Stimulated activated CD4-positive, alpha-beta T cell treated with anti-CD3 and anti-CD28 coated beads, Interleukin-1b, Interleukin-23, amount 100 ng/mL, for 24 hours (primary cell): ENCODE results near the gene BCAT1.
A peak's percentile ranks its signal among the peaks of the same experiment; 100 is the strongest.
"Not testable (repeated sequence)": the region's sequence is repeated elsewhere in the genome, so short reads cannot be mapped to it uniquely, and the experiment has no call there.

Experiments
- DNase-seq, 4 experiments: peaks; one replicate each; pipeline ENCODE4 v3.0.0-alpha.2; 2020; ENCODE audit warnings: low read depth in 4 of 4, low spot score in 1 of 4

The BCAT1 gene

DNA sequence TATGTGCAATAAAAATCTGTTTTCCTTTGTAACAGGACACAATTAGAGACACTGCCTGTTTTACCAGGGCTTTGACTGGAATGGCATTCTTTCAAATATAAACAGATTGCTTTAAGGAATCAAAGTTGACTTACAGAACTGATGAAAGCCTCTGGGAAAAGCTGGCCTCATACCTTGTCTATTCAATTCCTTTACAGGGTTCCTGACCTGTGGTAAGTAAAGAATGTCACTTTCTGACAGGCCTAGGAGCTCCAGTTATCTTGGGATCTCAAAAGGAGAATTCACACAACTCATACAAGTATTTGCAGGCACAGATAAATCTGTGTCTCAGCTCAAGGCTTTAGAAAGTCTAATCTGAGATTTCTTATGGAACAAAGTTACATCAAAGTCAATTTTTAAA, 88.4 kb downstream of the BCAT1 start:
- no peak for DNase-seq

DNA sequence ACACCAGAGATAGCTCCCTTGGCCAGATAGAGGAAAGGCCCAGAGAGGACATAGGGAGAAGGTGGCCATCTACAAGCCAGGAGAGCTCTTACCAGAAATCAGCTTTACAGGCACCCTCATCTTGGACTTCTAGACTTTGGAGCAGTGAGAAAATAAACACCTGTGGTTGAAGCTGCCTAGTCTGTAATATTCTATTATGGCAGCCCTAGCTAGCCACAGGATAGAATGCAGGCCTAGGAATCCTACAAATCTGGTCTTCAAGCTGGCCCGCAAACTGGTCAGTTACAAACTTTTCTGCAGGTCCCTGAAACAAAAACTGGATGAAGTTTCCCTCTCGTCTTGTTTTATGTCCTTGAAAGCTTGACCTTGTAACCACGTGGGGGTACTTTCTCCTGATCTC, 92.4 kb downstream of the BCAT1 start:
- no peak for DNase-seq

DNA sequence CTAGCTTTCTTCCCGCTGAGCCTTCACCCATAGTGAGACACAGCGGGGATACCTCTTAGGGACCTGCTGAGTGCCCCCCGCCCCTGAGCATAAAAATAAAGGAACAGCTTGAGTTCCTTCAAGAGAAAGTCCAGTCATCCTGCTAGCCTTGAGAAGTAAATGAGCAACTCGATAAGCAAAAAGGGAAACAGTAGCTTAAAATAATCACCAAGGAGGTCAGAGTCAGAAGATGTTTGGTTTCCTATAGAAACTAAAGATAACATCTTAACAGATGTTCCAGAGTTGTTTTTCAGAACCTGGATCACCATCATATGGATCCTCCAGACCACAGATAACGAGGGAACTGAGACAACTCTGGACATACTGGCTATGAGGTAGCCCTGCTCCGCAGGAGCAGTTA, 94.0 kb downstream of the BCAT1 start:
- DNase-seq = no peak

DNA sequence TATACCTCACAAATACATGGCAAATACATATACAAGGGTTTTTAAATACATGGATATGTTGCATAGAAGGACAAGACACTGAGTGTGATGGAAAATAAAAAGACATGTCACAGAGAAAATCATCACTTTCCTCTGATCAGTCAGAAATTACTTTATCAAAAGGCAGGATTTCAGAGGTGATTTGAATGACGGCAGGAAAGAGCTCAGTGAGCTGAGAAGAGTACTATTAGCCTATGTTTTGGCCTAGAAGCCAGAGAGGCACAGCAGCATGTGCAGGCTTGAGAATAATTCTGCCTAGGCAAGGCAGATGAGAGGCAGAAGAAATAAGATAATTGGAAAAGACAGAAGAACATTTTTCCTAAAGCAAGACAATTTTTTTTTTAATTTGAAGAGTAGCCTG, 94.9 kb downstream of the BCAT1 start:
- DNase-seq = no peak

DNA sequence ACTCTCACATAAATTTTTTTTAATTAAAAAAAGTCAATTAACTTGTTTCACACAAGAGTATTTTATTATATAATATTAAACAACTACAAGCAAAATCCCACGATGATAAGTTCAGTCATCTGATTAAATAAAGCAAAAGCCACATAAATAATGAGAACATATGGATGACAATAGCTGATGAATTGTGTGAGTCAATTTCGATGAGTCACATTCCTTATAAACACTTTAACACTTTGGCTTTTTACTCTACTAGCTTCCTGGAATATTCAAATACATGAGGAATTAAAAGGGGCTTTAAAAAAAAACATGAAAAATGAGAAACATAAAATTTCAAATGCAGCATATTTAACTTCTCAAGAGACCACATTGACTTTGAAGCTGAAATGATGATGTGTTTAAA, 95.3 kb downstream of the BCAT1 start:
- no peak for DNase-seq

DNA sequence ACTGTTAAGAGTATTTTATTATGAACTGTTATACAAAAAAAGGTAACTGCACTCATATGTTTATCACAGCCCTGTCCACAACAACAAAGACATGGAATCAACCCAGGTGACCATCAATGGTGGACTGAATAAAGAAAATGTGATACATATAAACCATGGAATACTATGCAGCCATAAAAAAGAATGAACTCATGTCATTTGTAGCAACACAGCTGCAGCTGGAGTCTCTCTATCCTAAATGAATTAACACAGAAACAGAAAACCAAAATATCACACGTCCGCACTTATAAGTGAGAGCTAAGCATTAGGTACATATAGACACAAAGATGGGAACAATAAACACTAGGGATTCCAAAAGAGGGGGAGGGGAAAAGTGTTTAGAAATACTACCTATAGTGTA, 95.8 kb downstream of the BCAT1 start:
- no peak for DNase-seq

DNA sequence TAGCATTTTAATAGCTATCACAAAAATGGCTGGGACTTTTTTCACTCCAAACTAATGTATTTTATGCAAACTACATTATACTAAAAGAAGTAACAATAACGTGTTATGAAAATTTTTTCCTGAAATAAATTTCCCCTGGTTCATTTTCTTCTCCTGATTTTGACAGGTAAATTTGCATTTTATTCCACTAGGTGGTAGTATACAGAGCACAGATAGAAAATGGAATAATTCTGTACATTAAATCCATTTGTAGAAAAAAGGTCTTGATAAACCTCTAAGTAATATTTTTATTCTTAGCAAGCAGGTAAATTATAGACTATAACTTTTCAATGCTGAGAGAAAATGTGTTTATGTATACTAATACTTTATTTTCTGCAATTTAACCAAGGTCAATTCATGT, 96.5 kb downstream of the BCAT1 start:
- no peak for DNase-seq

DNA sequence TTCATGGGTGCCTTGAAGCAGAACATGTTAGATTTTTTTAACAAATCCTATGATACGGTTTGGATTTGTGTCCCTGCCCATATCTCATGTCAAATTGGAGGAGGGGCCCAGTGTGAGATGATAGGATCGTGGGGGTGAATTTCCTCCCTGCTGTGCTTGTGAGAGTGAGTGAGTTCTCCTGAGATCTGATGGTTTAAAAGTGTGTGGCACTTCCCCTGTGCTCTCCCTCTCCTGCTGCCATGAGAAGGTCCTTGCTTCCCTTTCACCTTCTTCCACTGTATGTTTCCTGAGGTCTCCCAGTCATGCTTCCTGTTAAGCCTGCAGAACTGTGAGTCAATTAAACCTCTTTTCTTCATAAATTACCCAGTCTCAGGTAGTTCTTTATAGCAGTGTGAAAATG, 97.0 kb downstream of the BCAT1 start:
- not testable (repeated sequence) for DNase-seq

DNA sequence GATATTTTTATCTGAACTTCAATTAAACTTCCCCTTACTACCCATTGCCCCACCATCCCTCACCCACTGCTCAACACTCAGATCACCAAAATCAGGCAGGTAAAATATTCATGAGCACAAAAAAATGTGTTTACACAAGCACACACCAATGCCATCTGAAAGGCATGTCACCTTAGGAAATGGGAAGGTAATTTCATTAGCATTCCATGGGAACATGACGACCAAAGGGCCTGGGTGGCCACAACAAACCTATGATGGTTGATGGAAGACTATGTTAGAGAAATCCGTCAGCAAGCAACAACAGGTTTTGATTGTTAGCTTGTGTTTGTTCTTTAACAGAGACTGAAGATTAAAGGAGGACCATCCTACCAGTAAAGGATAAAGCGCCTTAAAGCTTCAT, 97.6 kb downstream of the BCAT1 start:
- DNase-seq = no peak

DNA sequence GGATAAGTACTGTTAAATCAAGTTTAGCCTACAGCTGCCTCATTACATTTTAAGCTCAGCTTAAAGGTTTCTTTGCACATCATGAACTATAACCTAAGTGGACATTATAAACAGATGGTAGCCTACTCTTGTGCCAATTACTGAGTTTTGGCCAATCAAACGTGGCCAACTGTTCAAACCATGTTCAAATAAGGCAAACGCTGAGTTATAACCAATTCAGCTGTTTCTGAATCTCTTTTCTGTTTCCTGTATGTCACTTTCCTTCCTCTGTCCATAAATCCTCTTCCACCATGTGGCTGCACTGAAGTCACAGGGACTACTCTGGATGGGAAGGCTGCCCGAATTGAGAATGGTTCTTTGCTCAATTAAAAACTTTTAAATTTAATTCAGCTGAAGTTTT, 98.4 kb downstream of the BCAT1 start:
- no peak for DNase-seq

DNA sequence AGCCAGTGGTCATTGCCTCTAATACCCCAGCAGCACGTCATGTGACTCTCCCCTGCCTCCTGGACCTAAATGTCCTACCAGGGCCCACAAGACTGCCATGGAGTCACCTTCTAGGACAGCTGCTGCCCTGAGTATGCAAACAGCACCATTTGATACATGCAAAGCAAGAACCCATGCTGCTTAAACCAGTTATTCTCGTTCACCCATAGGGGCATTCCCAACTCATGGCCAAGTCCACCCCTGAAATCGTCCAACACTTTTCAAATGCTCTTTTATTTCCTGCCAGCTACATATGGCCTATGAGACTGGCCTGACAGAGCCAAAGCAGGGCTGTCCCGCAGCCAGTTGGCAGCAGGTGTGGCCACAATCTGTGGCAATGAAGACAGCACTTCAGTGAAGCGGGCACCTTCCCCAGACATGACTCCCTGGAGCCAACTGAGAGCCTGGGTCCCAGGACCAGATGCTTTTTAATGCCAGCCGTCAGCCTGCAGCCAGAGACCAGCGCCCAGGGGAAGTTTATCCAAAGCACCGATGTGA, 99.9 kb downstream of the BCAT1 start:
- no peak for DNase-seq

DNA sequence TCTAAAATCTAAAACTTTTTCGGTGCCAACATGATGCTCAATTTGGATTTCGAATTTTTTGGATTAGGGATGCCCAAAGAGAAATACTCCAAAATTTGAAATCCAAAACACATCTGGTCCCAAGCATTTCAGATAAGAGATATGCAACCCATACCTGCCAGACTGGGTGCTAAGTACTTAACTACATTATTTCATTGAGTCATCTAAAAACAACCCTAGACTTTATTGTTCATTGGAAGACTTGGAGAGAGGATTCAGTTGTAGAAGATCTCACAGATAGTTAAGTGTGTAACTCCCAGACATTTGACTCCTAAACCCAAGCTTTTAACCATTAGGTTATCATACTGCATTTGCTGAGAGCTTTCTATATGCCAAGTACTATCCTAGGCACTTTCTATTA, 102.2 kb downstream of the BCAT1 start:
- no peak for DNase-seq

DNA sequence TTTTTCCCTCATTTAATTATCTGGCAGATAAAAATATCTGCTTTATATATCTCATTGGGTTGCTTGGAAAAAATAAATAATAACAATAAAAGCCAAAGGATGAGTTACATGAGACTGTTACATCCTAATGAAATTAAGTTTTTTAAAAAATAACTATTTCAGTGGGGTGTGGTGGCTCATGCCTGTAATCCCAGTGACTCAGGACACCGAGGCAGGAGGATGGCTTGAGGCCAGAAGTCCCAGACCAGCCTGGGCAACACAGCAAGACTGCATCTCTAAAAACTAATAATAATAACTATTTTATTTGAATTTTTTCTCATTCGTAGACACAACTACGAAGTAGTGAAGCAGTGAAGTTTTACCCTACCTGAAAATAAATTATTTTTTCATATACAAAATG, 103.3 kb downstream of the BCAT1 start:
- DNase-seq = no peak

DNA sequence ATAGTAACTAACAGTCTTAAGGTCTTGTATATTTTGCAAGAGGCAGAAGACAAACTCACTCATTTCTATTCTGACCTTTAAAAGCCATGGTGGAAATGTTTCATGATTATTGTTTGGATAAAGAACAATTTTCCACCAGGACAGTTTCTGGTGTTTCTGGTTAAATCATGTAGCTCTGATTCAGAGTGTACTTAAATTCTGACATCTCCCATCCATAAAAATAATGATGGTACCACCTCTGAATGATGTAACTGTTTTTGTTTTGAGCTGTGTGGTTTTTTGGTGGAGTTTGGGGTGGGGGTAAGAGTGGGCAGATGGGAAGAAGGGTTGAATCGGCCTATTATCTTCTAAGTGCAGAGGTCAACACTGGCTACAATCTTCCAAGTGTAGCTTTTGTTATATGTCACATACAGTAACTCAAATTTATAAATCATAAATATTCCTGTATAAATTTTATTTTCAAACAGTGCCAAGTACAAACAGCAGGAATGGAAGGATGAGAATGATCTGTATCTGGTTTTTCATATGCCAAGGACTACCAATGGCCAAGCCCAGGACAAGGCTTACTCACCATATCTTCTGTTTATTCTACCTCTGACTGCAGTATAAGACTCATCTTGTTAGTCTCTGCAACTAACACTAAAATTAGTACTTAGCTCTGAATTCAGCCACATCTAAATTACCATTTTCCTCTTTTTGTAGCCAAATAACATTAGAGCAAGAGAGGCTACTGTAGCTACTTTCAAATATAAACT, 108.7 kb downstream of the BCAT1 start:
- no peak for DNase-seq

DNA sequence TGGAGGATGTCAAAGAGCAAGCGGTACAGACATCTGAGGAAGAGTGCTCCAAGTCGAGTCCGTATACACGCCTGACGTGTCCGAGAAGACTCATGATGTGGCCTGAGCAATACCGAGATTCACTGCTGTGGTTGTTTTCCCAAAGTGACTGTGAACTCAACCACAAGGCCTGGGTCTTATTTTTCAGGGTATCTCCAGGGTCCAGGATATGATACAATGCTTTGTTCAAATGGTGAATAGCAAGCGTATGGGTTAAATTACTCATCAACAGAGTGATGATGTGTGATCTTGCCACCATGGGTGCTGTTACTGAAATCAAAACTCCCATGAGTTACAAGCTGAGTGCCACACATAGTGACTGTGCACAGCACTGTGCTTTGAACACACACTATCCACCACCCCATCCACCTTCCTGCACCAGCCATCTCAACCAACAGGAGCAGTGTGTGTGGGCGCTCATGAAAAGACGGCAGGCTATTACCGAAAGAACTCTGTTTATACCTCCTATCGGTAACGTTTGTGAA, 109.6 kb downstream of the BCAT1 start:
- peak; percentile 33 to 65 (median 46) for DNase-seq

DNA sequence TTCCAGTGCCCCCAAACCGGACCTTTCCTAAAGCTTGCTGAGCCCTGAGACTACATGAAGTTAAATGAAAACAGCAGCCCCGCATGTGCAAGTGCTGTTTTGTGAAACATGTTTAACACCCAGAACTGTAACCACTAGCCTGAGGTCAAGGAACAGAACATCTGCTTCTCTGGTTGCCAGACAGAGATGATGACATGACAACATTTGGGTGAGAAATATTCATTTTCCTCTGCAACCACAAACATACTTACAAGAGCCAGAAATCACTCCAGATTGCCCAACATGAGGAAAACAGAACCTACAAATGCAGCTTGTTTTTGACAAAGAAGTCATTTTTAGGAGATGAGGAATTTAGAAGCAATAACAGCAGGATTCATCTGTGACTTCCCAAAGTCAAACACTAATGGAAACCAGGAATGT, 110.4 kb downstream of the BCAT1 start:
- no peak for DNase-seq

DNA sequence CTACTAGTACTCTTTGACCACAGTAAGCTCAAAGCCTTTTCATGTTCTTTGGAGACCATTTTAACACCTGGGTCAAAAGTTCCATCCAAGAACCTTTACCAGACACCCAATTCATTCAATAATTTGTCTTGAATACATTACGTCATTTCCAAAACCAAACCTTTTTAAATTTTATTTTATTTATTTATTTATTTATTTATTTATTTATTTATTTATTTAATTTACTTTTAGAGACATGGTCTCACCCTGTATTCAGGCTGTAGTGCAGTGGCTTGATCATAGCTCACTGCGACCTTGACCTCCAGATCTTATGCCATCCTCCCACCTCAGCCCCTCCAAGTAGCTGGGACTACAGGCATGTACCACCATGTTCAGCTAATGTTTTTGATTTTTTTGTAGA, 113.5 kb downstream of the BCAT1 start:
- DNase-seq = no peak

DNA sequence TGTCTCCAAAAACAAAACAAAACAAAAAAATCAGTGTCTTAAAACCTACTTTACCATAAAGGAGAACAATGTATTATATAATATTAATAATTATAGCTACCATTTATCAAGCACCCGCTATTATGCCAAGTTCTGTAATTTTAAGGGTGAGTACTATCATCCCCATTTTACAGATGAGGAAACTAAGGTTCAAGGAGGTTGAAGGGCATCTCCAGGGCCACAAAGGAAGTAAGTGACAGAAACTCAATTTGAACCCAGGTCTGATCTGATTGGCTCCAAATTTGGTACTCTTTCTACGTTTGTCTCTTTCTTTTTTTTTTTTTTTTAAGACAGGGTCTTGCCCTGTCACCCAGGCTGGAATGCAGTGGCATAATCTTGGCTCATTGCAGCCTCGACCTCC, 115.4 kb downstream of the BCAT1 start:
- no peak for DNase-seq

DNA sequence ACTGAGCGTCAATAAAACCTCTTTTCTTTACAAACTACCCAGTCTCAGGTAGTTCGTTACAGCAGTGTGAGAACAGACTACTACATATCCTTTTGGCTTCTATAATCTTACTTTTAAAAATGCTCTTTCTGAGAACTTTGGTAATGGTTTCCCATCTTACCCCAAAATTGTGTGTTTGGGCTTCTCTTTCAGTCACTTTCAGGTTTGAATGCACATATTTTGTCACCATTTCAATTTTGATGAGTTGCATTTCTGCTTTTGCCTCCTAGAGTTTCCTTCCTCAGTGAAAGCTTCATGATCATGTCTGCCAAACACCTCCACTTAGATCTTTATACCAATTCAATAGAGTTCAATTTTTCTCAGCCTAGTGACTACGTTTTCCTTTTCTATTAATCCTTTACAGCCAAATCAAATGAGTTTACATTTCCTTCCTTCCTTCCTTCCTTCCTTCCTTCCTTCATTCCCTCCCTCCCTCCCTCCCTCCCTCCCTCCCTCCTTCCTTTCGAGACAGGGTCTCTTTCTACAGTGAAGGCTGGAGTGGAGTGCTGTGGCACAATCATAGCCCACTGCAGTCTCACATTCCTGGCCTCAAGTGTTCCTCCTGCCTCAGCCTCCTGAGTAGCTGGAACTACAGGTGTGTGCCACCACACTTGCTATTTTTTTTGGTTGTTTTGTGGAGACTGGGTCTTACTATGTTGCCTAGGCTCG, 124.9 kb downstream of the BCAT1 start:
- no peak for DNase-seq

DNA sequence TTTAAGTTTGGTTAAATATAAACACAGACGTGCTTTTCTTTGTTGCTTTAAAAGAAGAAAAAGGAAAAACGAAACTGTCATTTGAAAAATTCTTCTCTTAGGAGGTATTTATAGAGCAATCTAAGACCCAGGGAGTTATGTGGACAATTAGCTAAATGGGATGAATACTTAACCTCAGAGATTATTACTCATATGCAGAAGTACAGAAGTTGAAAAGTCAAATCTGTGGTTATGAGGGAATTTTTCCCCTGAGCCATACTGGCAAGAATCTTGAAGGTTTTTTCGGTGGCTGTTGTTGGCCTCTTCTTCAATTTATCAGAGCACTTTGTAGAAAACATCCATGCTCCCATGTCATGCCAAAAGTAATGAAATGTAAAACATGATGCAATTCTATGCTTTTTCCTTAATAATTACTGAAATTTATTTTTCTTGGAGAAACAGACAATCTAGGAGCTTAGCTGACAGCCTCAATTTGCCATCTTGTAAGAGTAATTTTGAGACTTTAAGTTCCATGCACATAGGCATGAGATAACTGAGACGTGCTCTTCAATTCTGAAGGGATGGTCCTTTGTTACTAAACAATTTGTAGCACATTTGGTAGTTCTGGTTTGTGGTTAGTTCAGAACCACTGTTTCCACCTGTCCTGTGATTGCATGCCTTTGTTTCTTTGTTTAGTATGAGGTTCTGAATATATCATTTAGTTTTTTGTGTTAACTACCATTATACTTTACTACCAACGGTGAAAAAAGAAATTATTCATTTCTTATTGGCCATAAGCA, 126.6 kb downstream of the BCAT1 start:
- DNase-seq = no peak

DNA sequence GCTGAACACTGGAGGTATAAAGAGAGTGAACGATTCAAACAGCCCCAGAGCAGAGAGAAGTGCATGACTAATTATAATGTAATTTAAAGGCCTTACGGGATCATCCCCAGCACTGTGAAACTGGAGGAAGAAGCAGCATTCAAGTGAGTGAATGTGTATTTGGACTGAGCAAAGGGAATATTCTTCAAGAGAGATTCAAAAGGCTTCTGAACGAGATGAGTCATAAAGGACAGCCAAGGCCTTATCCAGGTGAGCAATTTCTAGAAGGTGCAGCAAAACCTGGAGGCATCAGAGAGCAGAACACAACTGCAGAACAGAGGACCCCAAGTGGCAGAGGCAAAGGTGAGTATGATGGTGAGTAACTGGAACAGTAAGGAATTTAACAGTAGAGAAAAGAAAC, 127.2 kb downstream of the BCAT1 start:
- no peak for DNase-seq

DNA sequence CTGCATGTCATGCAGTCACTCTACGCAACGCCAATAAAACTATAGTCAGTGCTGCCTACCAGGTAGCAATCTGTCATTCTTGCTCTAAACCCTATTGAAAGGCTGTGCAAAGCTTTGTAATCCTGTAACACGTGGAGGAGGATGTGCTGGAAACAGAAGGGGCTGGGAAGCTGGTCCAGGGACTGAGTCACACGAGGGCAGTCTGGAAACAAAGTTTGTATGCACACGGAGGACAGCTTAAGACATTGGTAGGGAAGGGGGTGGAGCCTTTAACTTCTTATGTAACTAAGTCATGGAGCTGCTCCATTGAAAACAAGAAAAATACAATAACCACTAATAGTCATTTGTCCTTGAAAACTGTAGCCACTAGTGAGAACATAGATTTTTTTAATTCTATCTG, 128.0 kb downstream of the BCAT1 start:
- no peak for DNase-seq
